ENCODE results near the gene AUTS2.

Gene AUTS2

GRCh38 chr7:70457482-70457881 lies 859.2 kb downstream of the AUTS2 start:
- DNase-seq, result no peak

- no peak for DNase-seq
Observed at GRCh38 chr7:70457883-70458680, 859.8 kb downstream of the AUTS2 start.

- DNase-seq, result no peak
Observed at GRCh38 chr7:70458745-70459144, 860.5 kb downstream of the AUTS2 start.

- DNase-seq, result no peak
Observed at GRCh38 chr7:70459546-70459945, 861.3 kb downstream of the AUTS2 start.

GRCh38 chr7:70460071-70460470 lies 861.8 kb downstream of the AUTS2 start:
- no peak for DNase-seq

GRCh38 chr7:70460562-70460961 lies 862.3 kb downstream of the AUTS2 start:
- no peak for DNase-seq

GRCh38 chr7:70463352-70463938 lies 865.2 kb downstream of the AUTS2 start:
- no peak for DNase-seq

GRCh38 chr7:70466725-70467364 lies 868.6 kb downstream of the AUTS2 start:
- no peak for DNase-seq

- DNase-seq, result no peak
Observed at GRCh38 chr7:70470746-70471145, 872.5 kb downstream of the AUTS2 start.

- no peak for DNase-seq
Observed at GRCh38 chr7:70472601-70473237, 874.4 kb downstream of the AUTS2 start.

- peak in 1 of 2 experiments; percentile 38 for DNase-seq
Observed at GRCh38 chr7:70474639-70475234, 876.5 kb downstream of the AUTS2 start.

- DNase-seq, result no peak
Observed at GRCh38 chr7:70477036-70478010, 879.0 kb downstream of the AUTS2 start.

- no peak for DNase-seq
Observed at GRCh38 chr7:70479153-70480021, 881.1 kb downstream of the AUTS2 start.

- no peak for DNase-seq
Observed at GRCh38 chr7:70480927-70481569, 882.8 kb downstream of the AUTS2 start.

GRCh38 chr7:70481570-70482123 lies 883.4 kb downstream of the AUTS2 start:
- no peak for DNase-seq

GRCh38 chr7:70484255-70484654 lies 886.0 kb downstream of the AUTS2 start:
- DNase-seq, result no peak

GRCh38 chr7:70486977-70487376 lies 888.7 kb downstream of the AUTS2 start:
- DNase-seq, result no peak

- DNase-seq, result no peak
Observed at GRCh38 chr7:70487428-70487827, 889.2 kb downstream of the AUTS2 start.

GRCh38 chr7:70487886-70488285 lies 889.6 kb downstream of the AUTS2 start:
- DNase-seq, result no peak

- DNase-seq, result no peak
Observed at GRCh38 chr7:70489813-70490212, 891.5 kb downstream of the AUTS2 start.
